KMS-11 (cell line): ENCODE measurements around the gene STEAP1B.

Experiments
- H2AFZ ChIP-seq: fragments of 200-600 bp; sonication (generic); 2 replicates; pipeline ENCODE4 v1.6.1; 2016; ENCODE audit warnings: antibody characterized with exemption, mixed run types, low read depth
- H3K27ac ChIP-seq: fragments of 200-600 bp; sonication (generic); 2 replicates; pipeline ENCODE4 v1.6.1; 2016; ENCODE audit warnings: mild to moderate bottlenecking, mixed run types
- H3K27me3 ChIP-seq: fragments of 200-600 bp; sonication (generic); 2 replicates; pipeline ENCODE4 v1.6.1; 2017; ENCODE audit warnings: mild to moderate bottlenecking, low read depth, mixed run types, moderate library complexity; ENCODE audit not compliant: insufficient read depth
- H3K36me3 ChIP-seq: fragments of 200-600 bp; sonication (generic); 2 replicates; pipeline ENCODE4 v1.6.1; 2017; ENCODE audit warnings: mild to moderate bottlenecking, mixed run types; ENCODE audit not compliant: insufficient read depth
- H3K4me1 ChIP-seq: fragments of 200-600 bp; sonication (generic); 2 replicates; pipeline ENCODE4 v1.6.1; 2016; ENCODE audit warnings: mild to moderate bottlenecking, low read depth, mixed run types; ENCODE audit not compliant: poor library complexity, severe bottlenecking
- H3K4me2 ChIP-seq: fragments of 200-600 bp; sonication (generic); 2 replicates; pipeline ENCODE4 v1.7.0; 2016; ENCODE audit warnings: mild to moderate bottlenecking, mixed run types
- H3K4me3 ChIP-seq: fragments of 200-600 bp; sonication (generic); IDR thresholded peaks from 2 replicates; pipeline ENCODE4 v1.6.1; 2017; ENCODE audit warnings: low read depth, low read length, mixed read lengths; ENCODE audit not compliant: insufficient read depth
- H3K79me2 ChIP-seq: fragments of 200-600 bp; sonication (generic); 2 replicates; pipeline ENCODE4 v1.6.1; 2016; ENCODE audit warnings: low read depth, mixed run types; ENCODE audit not compliant: insufficient read depth
- H3K9ac ChIP-seq: fragments of 200-600 bp; sonication (generic); 2 replicates; pipeline ENCODE4 v1.6.1; 2016; ENCODE audit warnings: mild to moderate bottlenecking, mixed run types
- H4K20me1 ChIP-seq: fragments of 200-600 bp; sonication (generic); 2 replicates; pipeline ENCODE4 v1.6.1; 2016; ENCODE audit warnings: mild to moderate bottlenecking, mixed run types; ENCODE audit not compliant: insufficient read depth
- TF ChIP-seq, protein P1 (sequence below): fragments of 200-600 bp; sonication (generic); conservative IDR thresholded peaks from 2 replicates; pipeline ENCODE4 v1.6.1; 2017; ENCODE audit warnings: low read depth, mild to moderate bottlenecking, antibody characterized with exemption, low read length, moderate library complexity, mixed read lengths

STEAP1B gene

DNA sequence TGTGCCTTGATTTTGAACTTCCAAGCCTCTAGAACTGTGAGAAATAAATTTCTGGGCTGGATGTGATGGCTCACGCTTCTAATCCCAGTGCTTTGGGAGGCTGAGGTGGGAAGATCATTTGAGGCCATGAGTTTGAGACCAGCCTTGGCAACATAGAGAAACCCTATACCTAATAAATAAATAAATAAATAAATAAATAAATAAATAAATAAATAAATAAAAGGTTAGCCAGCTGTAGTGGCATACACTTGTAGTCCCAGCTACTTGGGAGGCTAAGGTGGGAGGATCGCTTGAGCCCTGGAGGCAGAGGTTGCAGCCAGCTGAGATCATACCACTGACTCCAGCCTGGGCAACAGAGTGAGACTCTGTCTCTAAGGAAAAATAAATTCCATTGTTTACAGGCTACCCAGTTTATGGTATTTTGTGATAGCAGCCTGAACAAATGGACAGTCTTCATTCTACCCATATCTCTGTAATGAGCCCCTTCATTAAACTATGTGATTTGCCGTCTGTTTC lies 67.7 kb downstream of the STEAP1B start:
- H2AFZ ChIP-seq, result no peak overlapping the region
- TF ChIP-seq, protein P1, sequence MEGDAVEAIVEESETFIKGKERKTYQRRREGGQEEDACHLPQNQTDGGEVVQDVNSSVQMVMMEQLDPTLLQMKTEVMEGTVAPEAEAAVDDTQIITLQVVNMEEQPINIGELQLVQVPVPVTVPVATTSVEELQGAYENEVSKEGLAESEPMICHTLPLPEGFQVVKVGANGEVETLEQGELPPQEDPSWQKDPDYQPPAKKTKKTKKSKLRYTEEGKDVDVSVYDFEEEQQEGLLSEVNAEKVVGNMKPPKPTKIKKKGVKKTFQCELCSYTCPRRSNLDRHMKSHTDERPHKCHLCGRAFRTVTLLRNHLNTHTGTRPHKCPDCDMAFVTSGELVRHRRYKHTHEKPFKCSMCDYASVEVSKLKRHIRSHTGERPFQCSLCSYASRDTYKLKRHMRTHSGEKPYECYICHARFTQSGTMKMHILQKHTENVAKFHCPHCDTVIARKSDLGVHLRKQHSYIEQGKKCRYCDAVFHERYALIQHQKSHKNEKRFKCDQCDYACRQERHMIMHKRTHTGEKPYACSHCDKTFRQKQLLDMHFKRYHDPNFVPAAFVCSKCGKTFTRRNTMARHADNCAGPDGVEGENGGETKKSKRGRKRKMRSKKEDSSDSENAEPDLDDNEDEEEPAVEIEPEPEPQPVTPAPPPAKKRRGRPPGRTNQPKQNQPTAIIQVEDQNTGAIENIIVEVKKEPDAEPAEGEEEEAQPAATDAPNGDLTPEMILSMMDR, result no peak
- no peak overlapping the region for H3K4me2 ChIP-seq
- H3K4me3 ChIP-seq, result no peak overlapping the region
- peaks cover 25% of the 10 kb centered on the region for H3K4me1 ChIP-seq
- no peak overlapping the region for H3K9ac ChIP-seq
- H3K27me3 ChIP-seq, result no peaks in the 10 kb centered on the region
- no peak overlapping the region for H3K27ac ChIP-seq
- no peaks in the 10 kb centered on the region for H3K36me3 ChIP-seq
- no peaks in the 10 kb centered on the region for H3K79me2 ChIP-seq
- no peaks in the 10 kb centered on the region for H4K20me1 ChIP-seq

DNA sequence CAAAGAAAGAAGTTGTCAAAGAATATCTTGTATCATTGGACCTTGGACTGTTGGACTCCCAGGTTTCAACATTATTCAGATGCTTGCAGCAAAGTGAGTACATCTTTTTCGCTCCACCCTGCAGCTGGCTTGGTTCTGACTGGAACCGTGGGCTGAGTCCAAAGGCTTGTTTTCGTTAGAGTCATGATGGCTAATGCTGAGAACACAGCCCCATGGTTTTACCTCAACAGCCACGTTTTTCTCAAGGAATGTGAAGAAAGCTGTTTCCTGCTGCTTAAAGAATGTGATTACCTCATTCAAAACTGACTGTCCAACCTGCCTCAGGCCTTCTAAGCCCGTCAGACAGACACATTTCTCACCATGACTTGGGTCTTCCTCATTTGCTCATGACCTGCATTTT lies 69.5 kb downstream of the STEAP1B start:
- Histone ChIP-seq H3K4me1 (peaks cover 11% of the 10 kb centered on the region), H2AFZ (no peak overlapping the region)

DNA sequence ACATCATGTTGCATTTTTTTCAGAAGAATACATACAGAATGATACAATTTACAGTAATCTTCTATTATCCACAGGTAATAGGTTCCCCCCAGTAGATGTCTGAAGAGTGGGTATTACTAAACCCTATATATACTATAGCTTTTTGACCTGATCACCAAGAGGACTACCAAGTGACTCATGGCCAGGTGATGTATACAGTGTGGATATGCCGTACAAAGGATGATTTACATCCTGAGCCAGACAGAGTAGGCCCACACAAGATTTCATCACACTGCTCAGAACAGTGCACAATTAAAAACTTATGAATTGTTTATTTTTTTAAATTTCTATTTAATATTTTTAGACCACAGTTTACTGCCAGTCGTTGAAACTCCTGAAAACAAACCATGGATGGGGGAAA lies 70.6 kb downstream of the STEAP1B start:
- H3K27ac ChIP-seq, result no peak overlapping the region
- TF ChIP-seq, protein P1, result no peak
- no peak overlapping the region for H2AFZ ChIP-seq
- H4K20me1 ChIP-seq, result no peaks in the 10 kb centered on the region
- no peaks in the 10 kb centered on the region for H3K36me3 ChIP-seq
- H3K4me3 ChIP-seq, result no peak overlapping the region
- no peaks in the 10 kb centered on the region for H3K27me3 ChIP-seq
- H3K79me2 ChIP-seq, result no peaks in the 10 kb centered on the region
- no peak overlapping the region for H3K4me2 ChIP-seq
- H3K4me1 ChIP-seq, result peaks cover under 1% of the 10 kb centered on the region
- no peak overlapping the region for H3K9ac ChIP-seq

More for the DNA sequence above, 69.5 kb downstream of the STEAP1B start:
- Histone ChIP-seq H3K79me2 (no peaks in the 10 kb centered on the region), H4K20me1 (no peaks in the 10 kb centered on the region), H3K9ac (no peak overlapping the region), H3K27me3 (no peaks in the 10 kb centered on the region), H3K36me3 (no peaks in the 10 kb centered on the region), H3K27ac (no peak overlapping the region), H3K4me2 (no peak overlapping the region), H3K4me3 (no peak overlapping the region)
- TF ChIP-seq, protein P1, result no peak

DNA sequence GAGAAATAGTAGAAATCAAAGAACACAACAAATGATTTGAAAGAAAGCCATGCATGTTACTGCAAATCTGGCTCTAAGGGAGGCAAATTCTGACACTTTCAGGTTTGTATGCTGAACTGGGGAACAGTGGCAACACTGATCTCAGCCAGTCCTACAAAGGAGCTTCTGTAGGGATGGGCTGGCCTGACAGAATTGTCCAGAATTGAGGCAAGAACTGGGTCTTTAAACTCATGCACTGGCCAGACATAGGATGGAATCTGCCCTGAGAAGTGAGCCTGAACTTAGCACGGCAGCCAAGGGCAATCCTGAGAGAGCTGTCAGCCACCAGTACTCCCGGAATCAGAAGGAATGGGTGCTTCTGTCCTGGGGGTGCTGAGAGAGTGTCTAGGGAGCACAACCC lies 72.1 kb downstream of the STEAP1B start:
- no peak overlapping the region for H3K4me2 ChIP-seq

More for the DNA sequence above, 72.1 kb downstream of the STEAP1B start:
- Histone ChIP-seq H4K20me1 (no peaks in the 10 kb centered on the region), H3K27me3 (no peaks in the 10 kb centered on the region), H3K4me3 (no peak overlapping the region), H3K27ac (no peak overlapping the region), H2AFZ (no peak overlapping the region), H3K79me2 (no peaks in the 10 kb centered on the region), H3K4me1 (no peaks in the 10 kb centered on the region), H3K9ac (no peak overlapping the region), H3K36me3 (no peaks in the 10 kb centered on the region)
- TF ChIP-seq, protein P1, result no peak
